GM20431 (cell line): Measurements from ENCODE around the gene PDE4C.

ENCODE experiments used
- in situ Hi-C: fragments of 300-500 bp; cut with MseI, MboI; formaldehyde crosslinking; loops from one replicate; pipeline ENCODE4 v1.15.0; 2020; ENCODE audit warnings: low sequenced_read_pairs; ENCODE audit not compliant: unreplicated experiment

PDE4C gene

DNA sequence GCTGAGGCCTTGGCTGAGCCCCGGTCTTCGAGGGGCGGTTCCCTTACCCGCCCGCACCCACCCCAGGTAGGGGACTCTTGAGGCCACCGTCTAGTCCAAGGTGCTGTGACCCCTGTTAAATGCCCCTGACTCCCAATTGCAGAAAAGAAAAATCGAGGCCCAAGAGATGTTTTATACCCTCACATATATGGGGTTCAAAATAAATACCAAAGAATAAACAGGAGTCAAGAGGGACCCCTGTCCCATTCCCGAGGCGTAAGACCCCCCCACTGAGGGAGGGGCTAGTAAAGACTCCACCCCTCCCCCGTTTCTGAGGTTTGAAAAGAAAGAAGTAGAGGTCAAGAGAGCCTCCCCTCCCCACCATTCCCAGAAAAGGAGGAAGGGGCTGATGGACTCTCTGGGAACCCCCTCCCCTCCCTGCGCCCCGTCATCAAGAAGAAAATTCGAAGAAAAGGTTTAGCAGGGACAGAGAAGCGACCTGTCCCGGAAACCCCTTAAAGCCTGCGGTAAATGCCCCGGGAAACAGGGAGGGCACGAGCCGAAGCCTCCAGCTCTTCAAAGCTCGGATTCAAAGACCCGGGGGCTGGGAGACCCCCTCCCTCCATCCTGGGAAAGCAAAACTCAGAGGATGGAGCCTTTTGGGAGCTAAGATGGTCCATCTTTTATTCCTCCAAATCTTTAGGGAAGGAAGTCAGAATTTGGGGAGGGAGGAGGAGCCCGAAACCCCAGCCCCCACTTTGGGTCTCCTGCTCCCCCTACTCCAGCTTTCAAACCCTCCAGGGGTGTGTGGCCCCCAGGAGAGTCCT, 21.6 kb downstream of the PDE4C start:
- in situ Hi-C loops, result no loop called here

DNA sequence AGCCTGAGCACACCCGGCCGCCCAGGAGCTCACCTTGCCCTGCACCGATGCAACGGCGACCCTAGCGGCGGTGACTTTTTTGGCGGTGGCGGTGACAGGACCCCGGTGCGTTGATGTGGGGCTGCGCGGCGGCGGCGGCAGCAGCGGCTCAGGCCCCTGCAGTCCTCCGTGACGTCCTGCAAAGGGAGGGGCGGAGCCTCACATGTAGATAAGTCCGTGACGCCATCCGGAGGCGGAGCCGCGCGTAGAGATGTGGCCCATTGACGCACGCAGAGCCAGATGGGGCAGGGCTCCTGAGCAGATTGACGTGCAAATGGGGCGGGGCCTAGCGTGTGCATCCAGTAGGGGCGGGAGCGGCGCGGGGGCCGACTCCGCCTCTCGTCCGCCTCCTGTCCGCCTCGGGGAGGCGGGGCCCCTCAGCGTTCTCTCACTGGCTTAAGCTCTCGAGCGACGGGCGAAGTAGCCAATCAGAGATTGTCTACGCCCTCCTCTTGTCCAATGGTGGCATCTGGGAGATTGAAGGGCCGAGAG, 22.3 kb downstream of the PDE4C start, which contains the start of gene RAB3A:
TSS of gene RAB3A (minus strand) at position 180 of the 531 bp plus-strand sequence. CDS start 1,302 bp downstream, outside the sequence.
- in situ Hi-C loops, result no loop called here

DNA sequence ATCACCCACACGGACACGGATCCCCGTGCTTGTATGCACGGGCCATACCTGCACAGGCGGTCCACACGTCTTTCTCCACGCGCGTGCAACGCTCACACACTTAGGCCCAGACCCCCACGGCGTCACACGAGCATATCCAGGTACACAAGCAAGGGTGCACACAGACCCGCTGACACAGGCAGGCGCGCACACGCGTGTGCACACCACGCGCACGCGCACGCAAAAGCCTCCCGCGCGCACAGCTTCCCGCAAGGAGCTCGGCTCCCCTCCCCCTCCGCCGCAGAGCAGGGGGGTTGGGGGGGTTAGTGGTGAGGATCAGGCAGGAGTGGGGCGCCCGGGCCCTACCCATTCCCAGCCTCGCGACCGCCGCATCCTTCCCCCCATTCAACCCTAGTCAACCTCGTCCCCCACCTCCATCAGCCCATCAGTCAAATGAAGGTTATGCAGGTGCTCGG, 22.8 kb downstream of the PDE4C start:
- in situ Hi-C loops, result no loop called here

DNA sequence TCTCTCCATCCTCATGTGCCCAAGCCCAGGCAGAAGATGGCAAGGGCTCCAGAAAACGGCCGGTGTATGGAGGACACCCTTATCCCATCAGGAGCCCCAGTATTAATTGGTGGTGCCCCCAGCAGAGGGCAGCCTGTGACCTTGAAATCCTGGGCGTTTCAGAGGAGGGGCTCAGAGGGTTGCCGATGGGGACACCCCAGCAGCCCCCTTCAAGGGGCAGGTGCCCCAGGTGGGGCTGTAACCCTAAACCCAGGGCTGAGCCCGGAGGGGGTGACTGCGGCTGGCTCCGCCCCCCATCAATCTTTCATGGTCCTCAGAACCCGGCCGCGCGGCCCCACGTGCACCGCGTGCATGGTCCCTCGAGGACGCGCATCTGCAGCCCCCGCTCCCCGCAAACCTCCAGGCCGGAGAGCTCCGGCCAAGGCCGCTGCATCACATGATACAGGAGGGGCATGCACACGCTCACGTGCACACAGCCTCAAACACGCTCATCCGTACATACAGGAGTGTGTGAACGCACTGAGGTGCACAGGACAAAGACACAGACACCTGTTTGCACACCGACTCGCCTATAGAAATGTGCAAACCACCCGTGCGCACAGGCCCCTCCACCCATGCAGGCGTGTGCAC, 23.3 kb downstream of the PDE4C start:
- in situ Hi-C loops, result no loop called here

DNA sequence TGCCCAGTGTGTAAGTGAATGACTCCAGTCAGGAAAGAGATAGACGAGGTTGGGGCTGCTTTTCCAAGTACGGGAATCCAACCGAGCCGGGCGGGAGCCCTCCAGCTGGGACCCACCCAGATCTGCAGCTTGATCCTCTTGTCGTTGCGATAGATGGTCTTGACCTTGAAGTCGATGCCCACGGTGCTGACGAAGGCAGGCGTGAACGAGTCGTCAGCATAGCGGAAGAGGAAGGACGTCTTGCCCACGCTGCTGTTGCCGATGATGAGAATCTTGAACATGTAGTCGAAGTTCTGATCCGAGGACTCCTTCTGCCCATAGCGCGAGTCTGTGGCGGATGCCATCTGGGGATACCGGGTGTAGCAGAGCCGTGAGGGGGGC, 23.9 kb downstream of the PDE4C start:
- in situ Hi-C loops, result no loop called here

DNA sequence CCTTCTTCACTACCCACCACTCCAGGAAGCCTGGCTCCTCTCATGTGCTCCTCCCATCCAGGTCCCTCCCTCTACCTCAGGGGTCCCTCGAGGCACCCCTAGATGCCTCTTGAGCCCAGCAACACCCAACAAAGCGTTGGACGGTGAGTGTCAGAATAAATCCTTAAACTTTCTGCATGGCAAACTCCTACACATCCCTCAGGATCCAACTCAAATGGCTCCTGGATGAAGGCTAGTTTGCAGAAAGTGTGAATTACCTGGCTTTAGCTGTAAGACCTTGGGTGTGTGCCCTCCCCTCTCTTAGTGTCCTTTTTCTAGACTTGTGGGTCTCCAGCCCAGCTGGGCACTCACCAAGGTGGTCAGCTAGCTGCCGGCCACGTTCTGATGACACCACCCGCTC, 27.9 kb downstream of the PDE4C start:
- in situ Hi-C loops, result no loop called here

DNA sequence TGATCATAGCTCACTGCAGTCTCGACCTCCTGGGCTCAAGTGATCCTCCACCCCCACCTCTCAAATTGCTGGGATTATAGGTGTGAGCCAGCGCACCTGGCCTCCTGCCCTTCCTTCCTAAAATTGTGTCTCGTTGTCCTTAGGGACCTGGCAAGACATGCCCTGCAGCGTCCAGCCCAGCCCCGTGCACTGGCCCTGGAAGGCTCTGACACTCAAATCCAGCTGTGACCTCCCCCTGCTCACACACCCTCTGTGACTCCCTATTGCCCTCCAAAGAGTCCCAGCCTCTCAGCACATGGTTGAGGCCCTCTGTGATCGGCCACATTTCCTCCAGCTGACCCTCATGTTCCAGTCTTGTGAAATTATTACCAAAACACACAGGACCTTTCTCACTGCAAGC, 28.3 kb downstream of the PDE4C start:
- in situ Hi-C loops, result no loop called here

DNA sequence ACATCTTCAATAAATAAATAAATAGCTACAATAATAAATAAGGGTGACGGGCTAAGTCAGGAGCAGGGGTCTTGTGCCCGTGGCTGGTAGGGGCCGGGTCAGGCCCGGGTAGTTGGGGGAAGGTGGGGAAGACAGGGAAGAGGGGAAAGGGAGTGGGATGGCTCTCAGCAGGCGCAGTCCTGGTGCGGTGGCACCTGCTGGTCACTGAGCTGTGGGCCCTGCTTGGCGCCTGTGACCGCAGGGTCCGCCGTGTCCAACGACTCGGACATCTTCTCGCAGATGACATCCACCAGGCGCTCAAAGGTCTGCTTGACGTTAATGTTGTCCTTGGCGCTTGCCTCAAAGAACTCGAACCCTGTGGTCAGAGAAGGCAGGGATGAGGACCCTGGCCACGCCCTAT, 28.9 kb downstream of the PDE4C start:
- in situ Hi-C loops, result no loop called here

DNA sequence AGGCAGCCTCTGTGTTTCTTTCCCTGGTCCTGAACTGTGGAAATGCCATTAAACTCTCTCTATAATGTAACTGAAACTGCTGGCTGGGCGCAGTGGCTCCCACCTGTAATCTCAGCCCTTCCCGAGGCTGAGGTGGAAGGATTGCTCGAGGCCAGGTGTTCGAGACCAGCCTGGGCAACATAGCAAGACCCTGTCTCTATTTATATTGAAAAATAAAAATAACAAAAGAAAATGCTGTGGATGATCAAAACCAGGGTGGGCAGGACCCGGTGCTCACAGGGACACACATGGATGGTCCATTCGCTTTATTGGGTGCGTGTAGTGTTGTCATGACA, 29.8 kb downstream of the PDE4C start:
- in situ Hi-C loops, result no loop called here

DNA sequence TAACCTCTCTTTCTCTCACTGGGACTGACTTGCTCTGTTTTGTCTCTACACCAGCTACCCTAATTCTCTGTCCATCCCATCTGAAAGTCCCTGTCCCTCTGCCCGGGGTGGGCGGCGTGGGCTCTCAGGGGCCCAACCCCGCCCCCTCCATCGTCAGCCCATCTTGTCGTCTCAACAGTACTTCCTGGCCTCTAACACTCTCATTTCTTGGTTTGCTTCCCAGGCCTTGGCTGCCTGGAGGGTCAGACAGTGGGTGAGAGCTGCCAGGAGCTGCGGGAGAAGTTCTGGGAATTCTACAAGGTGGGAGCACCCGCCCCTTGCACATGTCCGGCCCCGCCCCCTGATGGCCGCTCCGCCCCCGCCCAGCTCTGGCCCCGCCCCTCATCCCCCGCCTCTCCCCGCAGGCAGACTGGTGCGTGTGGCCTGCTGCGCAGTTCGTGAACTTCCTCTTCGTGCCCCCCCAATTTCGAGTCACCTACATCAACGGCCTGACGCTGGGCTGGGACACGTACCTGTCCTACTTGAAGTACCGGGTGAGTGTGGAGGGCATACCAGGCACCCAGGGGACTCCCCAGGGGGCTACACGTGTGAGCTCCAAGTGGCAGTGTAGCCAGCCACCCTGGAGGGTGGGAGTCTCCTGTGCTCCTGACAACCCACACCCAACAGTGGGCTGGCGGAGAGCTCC, 31.5 kb downstream of the PDE4C start:
- in situ Hi-C loops, result no loop called here

DNA sequence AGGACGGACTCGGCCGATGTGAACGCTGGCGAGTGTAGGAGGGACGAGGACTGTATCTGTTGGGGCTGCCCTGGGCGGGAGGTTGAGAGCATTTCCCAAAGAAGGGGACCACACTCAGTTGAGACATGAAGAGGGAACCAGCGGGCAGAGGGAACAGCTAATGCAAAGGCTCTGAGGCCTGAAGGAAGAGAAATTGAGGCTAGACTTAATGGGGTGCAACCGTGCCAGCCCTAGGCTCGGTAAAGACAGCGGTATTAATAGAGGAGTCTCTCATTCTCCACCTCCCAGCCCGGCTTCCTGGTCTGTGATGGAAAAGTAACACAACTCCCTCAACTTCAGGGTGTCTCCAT, 32.1 kb downstream of the PDE4C start:
- in situ Hi-C loops, result no loop called here

DNA sequence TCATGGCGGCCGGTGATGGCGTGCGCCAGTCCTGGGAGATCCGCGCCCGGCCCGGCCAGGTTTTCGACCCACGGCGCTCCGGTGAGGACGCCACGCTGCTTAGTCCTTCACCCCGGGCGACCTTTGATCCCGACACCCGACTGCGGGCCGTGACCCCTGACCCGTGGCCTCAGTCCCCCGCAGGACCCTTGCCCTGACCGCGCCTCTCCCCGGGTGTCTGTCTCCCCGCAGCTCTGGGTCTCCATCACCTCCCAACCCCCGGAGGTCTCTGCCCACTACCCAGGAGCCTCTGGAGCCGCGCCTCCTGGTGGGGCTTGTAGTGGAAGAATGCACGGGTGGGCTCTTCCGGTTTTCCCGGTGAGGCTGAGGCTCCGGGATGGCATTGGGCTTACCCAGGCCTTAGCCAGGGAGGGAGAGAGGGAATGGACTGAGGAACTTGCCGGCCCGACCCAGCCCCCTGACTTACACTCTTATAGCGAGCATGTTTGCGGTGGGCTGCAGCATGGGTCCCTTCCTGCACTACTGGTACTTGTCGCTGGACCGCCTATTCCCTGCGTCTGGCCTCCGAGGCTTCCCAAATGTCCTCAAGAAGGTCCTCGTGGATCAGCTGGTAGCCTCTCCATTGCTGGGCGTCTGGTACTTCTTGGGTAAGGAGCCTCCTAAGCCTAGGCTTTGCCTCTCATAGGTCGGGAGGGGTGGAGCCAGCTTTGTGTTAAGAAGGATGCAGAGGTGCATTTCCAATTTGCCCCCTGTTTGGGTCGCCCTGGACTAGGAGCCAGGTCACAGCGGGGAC, 32.7 kb downstream of the PDE4C start:
- in situ Hi-C loops, result no loop called here

DNA sequence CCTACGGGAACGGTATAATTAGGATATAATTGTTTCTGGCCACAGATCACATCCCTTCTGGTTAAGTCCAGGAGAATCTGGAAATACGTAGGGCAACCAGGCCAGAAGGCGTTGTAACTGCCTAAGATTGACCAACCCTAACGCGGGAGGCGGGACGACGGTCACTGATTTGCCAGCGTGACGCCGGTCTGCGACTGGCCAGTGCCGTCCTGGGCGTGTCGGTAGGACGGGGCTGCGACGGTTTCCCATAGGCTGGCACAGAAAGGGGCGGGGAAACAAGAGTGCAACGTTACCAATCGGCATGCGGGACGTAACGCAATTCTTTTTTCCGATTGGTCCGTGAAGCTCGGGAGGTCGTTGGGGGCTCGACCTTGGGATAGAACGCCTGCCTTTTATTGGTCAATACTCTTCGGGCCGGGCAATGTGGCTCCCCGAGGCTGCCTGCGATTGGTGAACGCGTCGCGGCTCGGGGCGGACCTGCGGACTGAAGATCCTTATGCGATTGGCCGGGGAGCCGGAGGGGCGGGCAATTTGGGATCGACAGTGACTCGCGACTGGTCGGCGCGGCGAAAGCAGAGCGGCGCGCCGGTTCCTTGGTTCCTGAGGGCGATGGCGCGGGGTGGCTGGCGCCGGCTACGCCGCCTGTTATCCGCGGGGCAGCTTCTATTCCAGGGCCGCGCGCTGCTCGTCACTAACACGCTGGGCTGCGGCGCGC, 33.4 kb downstream of the PDE4C start, which contains the start of gene MPV17L2:
TSS of gene MPV17L2 (plus strand) at position 546 of the 715 bp plus-strand sequence. CDS start at position 610, 64 bp downstream.
- in situ Hi-C loops, result no loop called here

DNA sequence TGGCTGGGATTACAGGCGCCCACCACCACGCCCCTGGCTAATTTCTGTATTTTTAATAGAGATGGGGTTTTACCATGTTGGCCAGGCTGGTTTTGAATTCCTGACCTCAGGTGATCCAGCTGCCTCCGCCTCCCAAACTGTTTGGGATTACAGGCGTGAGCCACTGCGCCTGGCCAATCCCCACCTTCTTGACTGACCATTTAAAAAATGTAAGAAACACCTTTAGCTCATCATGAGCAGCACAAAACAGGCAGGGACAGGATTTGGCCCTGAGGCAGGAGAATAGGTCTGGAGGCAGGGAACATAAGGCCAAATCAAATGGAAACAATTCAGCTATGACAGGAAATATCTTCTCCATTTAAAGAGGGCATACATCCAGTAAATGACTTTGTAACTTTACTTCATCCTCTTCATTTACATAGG, 34.6 kb downstream of the PDE4C start:
- in situ Hi-C loops, result no loop called here

DNA sequence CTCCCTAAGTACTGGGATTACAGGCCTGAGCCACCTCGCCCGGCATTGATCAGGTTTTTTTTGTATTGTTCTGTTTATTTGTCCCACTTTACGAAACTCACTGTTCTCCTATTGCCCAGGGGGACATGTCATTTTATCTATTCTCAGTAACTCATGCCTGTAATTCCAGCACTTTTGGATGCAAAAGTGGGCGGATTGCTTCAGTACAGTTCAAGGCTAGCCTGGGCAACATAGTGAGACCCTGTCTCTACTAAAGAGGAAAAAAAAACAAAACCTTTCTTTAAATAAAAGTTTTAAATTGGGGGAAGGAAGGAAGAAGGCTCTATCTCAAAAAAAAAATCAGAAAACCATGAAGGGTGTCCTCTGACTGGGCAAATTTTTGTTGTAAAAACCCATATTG, 36.0 kb downstream of the PDE4C start:
- in situ Hi-C loops, result no loop called here

DNA sequence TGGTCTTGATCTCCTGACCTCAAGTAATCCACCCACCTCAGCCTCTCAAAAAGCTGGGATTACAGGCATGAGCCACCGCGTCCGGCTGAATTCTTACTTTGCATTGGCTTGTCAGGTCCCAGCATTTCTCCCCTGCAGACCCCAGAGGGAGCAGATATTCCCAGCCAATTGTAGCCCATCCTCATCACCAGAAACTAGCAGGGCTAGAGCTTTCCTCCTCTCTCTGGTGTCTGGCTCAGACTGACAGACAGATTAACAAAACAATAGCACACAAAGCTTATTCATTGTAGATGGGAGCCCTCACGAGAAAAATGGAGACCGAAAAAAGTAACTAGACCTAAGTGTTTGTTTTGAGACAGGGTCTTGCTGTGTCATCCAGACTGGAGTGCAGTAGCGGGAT, 40.7 kb downstream of the PDE4C start:
- in situ Hi-C loops, result no loop called here

DNA sequence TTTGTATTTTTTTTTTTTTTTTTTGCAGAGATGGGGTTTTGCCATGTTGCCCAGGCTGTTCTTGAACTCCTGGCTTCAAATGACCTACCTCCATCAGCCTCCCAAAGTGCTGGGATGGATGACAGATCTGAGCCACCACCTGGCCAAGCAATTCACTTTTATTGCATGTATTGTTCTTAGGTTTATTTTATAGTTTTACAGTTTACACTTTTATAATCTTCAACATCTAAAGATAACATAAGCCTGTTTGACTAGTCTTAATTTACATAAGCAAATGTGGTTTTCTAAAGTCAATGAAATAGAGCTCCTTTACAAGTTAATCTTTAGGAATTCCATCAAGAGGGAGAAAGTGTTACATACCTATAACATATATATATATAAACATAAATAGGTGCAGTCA, 42.7 kb downstream of the PDE4C start:
- in situ Hi-C loops, result no loop called here

DNA sequence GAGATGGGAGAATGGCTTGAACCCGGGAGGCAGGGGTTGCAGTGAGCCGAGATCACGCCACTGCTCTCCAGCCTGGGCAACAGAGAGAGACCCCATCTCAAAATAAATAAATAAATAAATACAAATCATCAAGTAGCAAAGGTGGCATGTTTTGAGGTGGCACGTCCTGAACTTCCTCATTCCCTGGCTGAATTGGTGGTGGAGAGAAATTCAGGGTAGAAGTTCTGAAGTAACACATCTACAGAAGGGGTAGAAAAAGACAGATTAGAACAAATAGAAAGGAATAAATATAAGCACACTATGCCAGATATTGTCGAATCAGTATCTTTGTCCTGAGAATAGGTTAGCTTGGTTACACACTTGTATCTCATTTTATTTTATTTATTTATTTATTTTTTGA, 46.3 kb downstream of the PDE4C start:
- in situ Hi-C loops, result no loop called here
